ENCODE data around the gene HOXB8.

The HOXB8 gene

GRCh38 chr17:48596000-48596734 is 18.9 kb downstream of the HOXB8 start:
- no peak for DNase-seq (ENCODE audit: low spot score)

GRCh38 chr17:48595278-48595999 is 19.7 kb downstream of the HOXB8 start:
- DNase-seq (ENCODE audit: low spot score): no peak

- no peak for DNase-seq (ENCODE audit: low spot score)
Measured at GRCh38 chr17:48594538-48595277, 20.4 kb downstream of the HOXB8 start.

GRCh38 chr17:48593840-48594537 is 21.1 kb downstream of the HOXB8 start:
- peak; percentile 71 for DNase-seq (ENCODE audit: low spot score)

GRCh38 chr17:48593126-48593829 is 21.8 kb downstream of the HOXB8 start, which contains the start of gene HOXB5:
Gene HOXB5 (minus strand): TSS chr17:48593779. CDS start chr17:48593682, 97 bp downstream.
- no peak for DNase-seq (ENCODE audit: low spot score)

GRCh38 chr17:48592577-48592976 is 22.5 kb downstream of the HOXB8 start:
- DNase-seq (ENCODE audit: low spot score): no peak

- no peak for DNase-seq (ENCODE audit: low spot score)
Measured at GRCh38 chr17:48592057-48592514, 23.0 kb downstream of the HOXB8 start.

- DNase-seq (ENCODE audit: low spot score): no peak
Measured at GRCh38 chr17:48591255-48592056, 23.6 kb downstream of the HOXB8 start.

- DNase-seq (ENCODE audit: low spot score): no peak
Measured at GRCh38 chr17:48590607-48591161, 24.4 kb downstream of the HOXB8 start.

- no peak for DNase-seq (ENCODE audit: low spot score)
Measured at GRCh38 chr17:48589831-48590606, 25.1 kb downstream of the HOXB8 start, which contains the start of gene HOXB3. Gene HOXB3 (minus strand): TSS chr17:48590241. CDS start chr17:48552474, 37,767 bp downstream.

- DNase-seq (ENCODE audit: low spot score): no peak
Measured at GRCh38 chr17:48589060-48589830, 25.8 kb downstream of the HOXB8 start.

- DNase-seq (ENCODE audit: low spot score): no peak
Measured at GRCh38 chr17:48588528-48588927, 26.6 kb downstream of the HOXB8 start.

GRCh38 chr17:48588074-48588415 is 27.0 kb downstream of the HOXB8 start:
- DNase-seq (ENCODE audit: low spot score): no peak

GRCh38 chr17:48587276-48588073 is 27.6 kb downstream of the HOXB8 start:
- DNase-seq (ENCODE audit: low spot score): no peak

- DNase-seq (ENCODE audit: low spot score): no peak
Measured at GRCh38 chr17:48586355-48587258, 28.5 kb downstream of the HOXB8 start.

- no peak for DNase-seq (ENCODE audit: low spot score)
Measured at GRCh38 chr17:48584223-48584741, 30.8 kb downstream of the HOXB8 start.

All from hematopoietic multipotent progenitor cell treated with erythropoietin and hydrocortisone succinate and interleukin-3 and kit ligand, for 17 days (in vitro differentiated cells).